Kidney (tissue), 14 donors: ENCODE measurements around the gene FERMT3. TPM values are rescaled to one million over a fixed set of nuclear protein-coding genes. Genes with fewer than 3 reads are reported as not detected.
A peak's percentile ranks its signal among the peaks of the same experiment; 100 is the strongest.

Experiments used
- DNase-seq, 5 donors: peaks; one replicate each; pipeline ENCODE4 v3.0.0-alpha.2; 2013 to 2020
- FAIRE-seq: peaks from 2 replicates; lab custom pipeline; 2012; peaks lifted over from hg19 to GRCh38; lab: Jason Lieb, UNC
- H3K27ac ChIP-seq, 2 donors: one replicate each; pipeline ENCODE4 v1.7.0; 2013; ENCODE audit warnings: low read depth in 2 of 2, low read length in 2 of 2, inconsistent platforms in 1 of 2
- H3K27me3 ChIP-seq: one replicate; pipeline ENCODE4 v1.7.1; 2013; ENCODE audit warnings: low read length, inconsistent platforms; ENCODE audit not compliant: control insufficient read depth, insufficient read depth
- H3K36me3 ChIP-seq, 3 donors: one replicate each; pipeline versions ENCODE4 v1.7.0 to v1.7.1; 2013; ENCODE audit warnings: low read length in 3 of 3, control low read depth in 1 of 3, inconsistent platforms in 1 of 3; ENCODE audit not compliant: insufficient read depth in 3 of 3, control insufficient read depth in 2 of 3
- H3K4me1 ChIP-seq, 3 donors: one replicate each; pipeline versions ENCODE4 v1.7.0 to v1.7.1; 2013; ENCODE audit warnings: low read length in 3 of 3, inconsistent platforms in 1 of 3, low read depth in 1 of 3; ENCODE audit not compliant: control insufficient read depth in 2 of 3, insufficient read depth in 2 of 3
- H3K4me3 ChIP-seq, 3 donors: one replicate each; pipeline versions ENCODE4 v1.7.0 to v1.8.1; 2013; ENCODE audit warnings: low read length in 3 of 3, control low read depth in 1 of 3, inconsistent platforms in 1 of 3
- H3K9ac ChIP-seq, 3 donors: one replicate each; pipeline versions ENCODE4 v1.7.0 to v1.7.1; 2013; ENCODE audit warnings: low read length in 3 of 3, control low read depth in 1 of 3, inconsistent platforms in 1 of 3
- H3K9me3 ChIP-seq, 3 donors: one replicate each; pipeline versions ENCODE4 v1.7.0 to v1.7.1; 2013; ENCODE audit warnings: low read length in 3 of 3, control low read depth in 1 of 3, inconsistent platforms in 1 of 3; ENCODE audit not compliant: control insufficient read depth in 2 of 3, insufficient read depth in 1 of 3
- CTCF ChIP-seq: IDR thresholded peaks from 3 replicates; pipeline ENCODE4 v1.5.1; 2012; ENCODE audit warnings: mild to moderate bottlenecking, moderate library complexity, borderline replicate concordance; ENCODE audit not compliant: insufficient read depth; ENCODE audit errors: extremely low read depth
- intact Hi-C: fragments of 100-400 bp; cut with DNase I; formaldehyde crosslinking; loops from one replicate; pipeline ENCODE4 v1.11.1; 2022
- polyA plus RNA-seq: library from polyadenylated mRNA; stranded (reverse); fragments of 350-450 nt; fragmentation: Illumina TruSeq; extraction: RNeasy Lipid Tissue Mini Kit (QIAGEN cat#74804); gene quantifications from one replicate; pipeline ENCODE4 v1.2.3, GENCODE V29; 2014; ENCODE audit warnings: low read depth, low replicate concordance; ENCODE audit not compliant: insufficient read depth
- total RNA-seq: library from RNA; stranded (reverse); fragmentation: NEBNext Ultra II Directional; extraction: Animal tissue kit (Norgen Biotek cat#: 25700); gene quantifications from one replicate; pipeline ENCODE4 v1.2.1, GENCODE V29; 2021
- donor health status: control.
- donor health status: control.
- donor health status: control.
- donor health status: control.
- donor health status: control.
- donor health status: DM: yes; HTN: yes; CAD: no.
- donor health status: Normal renal cell carcinoma (clear cell type).

The FERMT3 gene
- total and polyA plus RNA-seq, 2 donors from 2014 or later, result 11.8 to 36.3 TPM

- peak within 1 kb of the TSS; percentile 39 to 71 (median 66) for H3K4me3 ChIP-seq
- peaks cover 0 to 9% (median 8%) of the 10 kb centered on the region in 3 donors for H3K4me1 ChIP-seq
- H3K9ac ChIP-seq, result peak within 1 kb of the TSS in 2 of 3 donors; percentile 77 to 80
- no peak for TF ChIP-seq CTCF
- peak; percentile 78 to 93 (median 82) for DNase-seq
- H3K36me3 ChIP-seq, result no peaks in the 10 kb centered on the region
- intact Hi-C loops, result no loop called here
- no peak for FAIRE-seq
- H3K27me3 ChIP-seq, result no peaks in the 10 kb centered on the region
- no peaks in the 10 kb centered on the region for H3K9me3 ChIP-seq
- H3K27ac ChIP-seq, result peak within 1 kb of the TSS; percentile 67 to 80
Observed at GRCh38 chr11:64165842-64166635, 40.5 kb upstream of the FERMT3 start, which contains the start of gene MACROD1. Gene MACROD1 (minus strand): TSS chr11:64166113. CDS start chr11:64165994, 119 bp downstream.

GRCh38 chr11:64170419-64170818 is 36.1 kb upstream of the FERMT3 start:
- FAIRE-seq (no peak), DNase-seq (no peak)
- Histone ChIP-seq H3K36me3 (no peaks in the 10 kb centered on the region), H3K4me1 (no peaks in the 10 kb centered on the region), H3K4me3 (no peak overlapping the region), H3K9ac (no peak overlapping the region), H3K27ac (no peak overlapping the region), H3K9me3 (peaks cover 0 to 3% (median 0%) of the 10 kb centered on the region in 3 donors), H3K27me3 (no peaks in the 10 kb centered on the region)
- no peak for TF ChIP-seq CTCF
- intact Hi-C loops, result no loop called here

- Histone ChIP-seq H3K4me3 (no peak overlapping the region), H3K4me1 (no peaks in the 10 kb centered on the region), H3K9ac (no peak overlapping the region), H3K36me3 (no peaks in the 10 kb centered on the region), H3K9me3 (peaks cover 0 to 3% (median 0%) of the 10 kb centered on the region in 3 donors), H3K27me3 (no peaks in the 10 kb centered on the region), H3K27ac (no peak overlapping the region)
- DNase-seq (no peak), FAIRE-seq (no peak)
- TF ChIP-seq CTCF, result no peak
- intact Hi-C loops, result no loop called here
Observed at GRCh38 chr11:64173616-64174355, 32.7 kb upstream of the FERMT3 start.
